HFF-Myc (cell line): ENCODE measurements around the gene C19orf73.
"Not testable (repeated sequence)": the region's sequence is repeated elsewhere in the genome, so short reads cannot be mapped to it uniquely, and the experiment has no call there.

ENCODE experiments used
- DNase-seq: peaks from one replicate; pipeline ENCODE4 v3.0.0-alpha.2; 2011; ENCODE audit warnings: low read depth; ENCODE audit errors: extremely low read depth
- H3K4me3 ChIP-seq: replicated peaks from 2 replicates; pipeline ENCODE4 v1.5.1; 2011; ENCODE audit warnings: low read depth, mild to moderate bottlenecking, control low read depth, low read length
- CTCF ChIP-seq: IDR thresholded peaks from 2 replicates; pipeline ENCODE4 v1.5.1; 2012; ENCODE audit warnings: mild to moderate bottlenecking, low read depth, low read length, control low read depth; ENCODE audit errors: missing control alignments

Gene C19orf73

GRCh38 chr19:49127674-49128544, 9.0 kb upstream of the C19orf73 start:
- DNase-seq, result peak; percentile 83
- TF ChIP-seq CTCF, result no peak
- H3K4me3 ChIP-seq, result peak overlapping the region; percentile 21

- DNase-seq, H3K4me3 ChIP-seq: not testable (repeated sequence)
Observed at GRCh38 chr19:49127225-49127624, 8.3 kb upstream of the C19orf73 start.

GRCh38 chr19:49126575-49126974, 7.6 kb upstream of the C19orf73 start:
- TF ChIP-seq CTCF, result no peak
- DNase-seq, result no peak

GRCh38 chr19:49125025-49125731, 6.2 kb upstream of the C19orf73 start:
- H3K4me3 ChIP-seq, result no peak overlapping the region
- no peak for DNase-seq
- no peak for TF ChIP-seq CTCF

More at GRCh38 chr19:49126575-49126974, 7.6 kb upstream of the C19orf73 start:
- no peak overlapping the region for H3K4me3 ChIP-seq

- H3K4me3 ChIP-seq, DNase-seq: not testable (repeated sequence)
Observed at GRCh38 chr19:49123285-49123684, 4.3 kb upstream of the C19orf73 start.

- not testable (repeated sequence) for H3K4me3 ChIP-seq, DNase-seq
Observed at GRCh38 chr19:49121841-49122240, 2.9 kb upstream of the C19orf73 start.

GRCh38 chr19:49120868-49121267, 1.9 kb upstream of the C19orf73 start:
- TF ChIP-seq CTCF, result no peak
- DNase-seq, result no peak
- no peak overlapping the region for H3K4me3 ChIP-seq

GRCh38 chr19:49120325-49120683, 1.4 kb upstream of the C19orf73 start:
- H3K4me3 ChIP-seq, result no peak overlapping the region
- TF ChIP-seq CTCF, result no peak
- DNase-seq, result no peak
